Caco-2 (cell line): ENCODE data around the gene SLC19A3. TPM values are rescaled to one million over a fixed set of nuclear protein-coding genes. Genes with fewer than 3 reads are reported as not detected.
A peak's percentile ranks its signal among the peaks of the same experiment; 100 is the strongest.
"Not testable (repeated sequence)": the region's sequence is repeated elsewhere in the genome, so short reads cannot be mapped to it uniquely, and the experiment has no call there.

Source experiments
- BruUV-seq: library from RNA; stranded (reverse); fragments of 400-500 nt; replicated peaks from 2 replicates; lab custom pipeline; 2021; lab: Mats Ljungman, UMichigan
- CTCF ChIA-PET: fragments of 300-600 bp; sonication (Branson Sonifier 250); formaldehyde crosslinking; loops from one replicate; lab custom pipeline; 2022; ENCODE audit warnings: antibody characterized with exemption; lab: Charles Lee
- POLR2A ChIA-PET: fragments of 300-600 bp; sonication (Branson Sonifier 250); formaldehyde crosslinking; loops from one replicate; lab custom pipeline; 2022; ENCODE audit warnings: antibody characterized with exemption; lab: Charles Lee
- DNase-seq, 2 experiments: peaks; one replicate each; pipeline versions ENCODE4 v3.0.0 to v3.0.0-alpha.2; 2020 to 2022
- H3K27me3 ChIP-seq: replicated peaks from 2 replicates; pipeline ENCODE4 v1.6.0; 2011; ENCODE audit warnings: low read length; ENCODE audit not compliant: control insufficient read depth, insufficient read depth
- H3K36me3 ChIP-seq: 2 replicates; pipeline ENCODE4 v1.5.1; 2011; ENCODE audit warnings: low read length; ENCODE audit not compliant: control insufficient read depth, insufficient read depth
- H3K4me1 ChIP-seq: fragments of 250-450 bp; sonication (Bioruptor Pico); 2 replicates; pipeline ENCODE4 v1.5.1; 2020; ENCODE audit warnings: mild to moderate bottlenecking
- H3K4me3 ChIP-seq: 2 replicates; pipeline ENCODE4 v1.5.1; 2011; ENCODE audit warnings: low read depth, mild to moderate bottlenecking, control low read depth, low read length
- H3K9me3 ChIP-seq: fragments of 250-450 bp; sonication (Bioruptor Pico); 2 replicates; pipeline ENCODE4 v1.5.1; 2020; ENCODE audit warnings: mild to moderate bottlenecking, moderate library complexity
- H3K27ac Mint-ChIP-seq: one replicate; pipeline ENCODE4 v1.8.0; 2022; ENCODE audit warnings: mixed read lengths; ENCODE audit not compliant: unreplicated experiment
- H3K27me3 Mint-ChIP-seq: one replicate; pipeline ENCODE4 v1.8.0; 2022; ENCODE audit warnings: mixed read lengths; ENCODE audit not compliant: insufficient read depth, unreplicated experiment
- H3K36me3 Mint-ChIP-seq: one replicate; pipeline ENCODE4 v1.8.0; 2022; ENCODE audit warnings: mild to moderate bottlenecking, mixed read lengths; ENCODE audit not compliant: insufficient read depth, unreplicated experiment
- H3K4me1 Mint-ChIP-seq: one replicate; pipeline ENCODE4 v1.8.0; 2022; ENCODE audit warnings: low read depth, mixed read lengths; ENCODE audit not compliant: unreplicated experiment
- H3K4me3 Mint-ChIP-seq: one replicate; pipeline ENCODE4 v1.8.0; 2022; ENCODE audit warnings: mild to moderate bottlenecking, moderate library complexity, mixed read lengths; ENCODE audit not compliant: unreplicated experiment
- H3K9me3 Mint-ChIP-seq: one replicate; pipeline ENCODE4 v1.8.0; 2022; ENCODE audit warnings: mixed read lengths; ENCODE audit not compliant: unreplicated experiment
- intact Hi-C: fragments of 100-400 bp; cut with micrococcal nuclease; formaldehyde crosslinking; loops from one replicate; pipeline ENCODE4 v1.10.0; 2022; ENCODE audit not compliant: unreplicated experiment
- total RNA-seq: library from RNA; stranded (reverse); gene quantifications from 2 replicates; pipeline ENCODE4 v1.2.3, GENCODE V29; 2022
- TF ChIP-seq, protein P1 (sequence below), 2 experiments: fragments of 200-600 bp in 1 of 2; IDR thresholded peaks; 1 replicate in 1 of 2; 2 replicates in 1 of 2; pipeline versions ENCODE4 v1.5.1 to v1.8.0; 2011 to 2022; ENCODE audit warnings: antibody characterized with exemption in 1 of 2, control low read depth in 1 of 2, inconsistent platforms in 1 of 2, low read depth in 1 of 2, low read length in 1 of 2, mild to moderate bottlenecking in 1 of 2, moderate library complexity in 1 of 2; ENCODE audit not compliant: insufficient read depth in 1 of 2, severe bottlenecking in 1 of 2, unreplicated experiment in 1 of 2

The SLC19A3 gene
- total RNA-seq, 1 experiment from 2014 or later, result 98.5 TPM

GRCh38 chr2:227748079-227748478, 30.3 kb upstream of the SLC19A3 start:
- no peaks in the 10 kb centered on the region for H3K27me3 ChIP-seq
- H3K9me3 ChIP-seq, result no peaks in the 10 kb centered on the region
- no peaks in the 10 kb centered on the region for H3K4me1 ChIP-seq
- no peak overlapping the region for H3K4me3 ChIP-seq
- H3K36me3 ChIP-seq, result no peaks in the 10 kb centered on the region
- no peak overlapping the region for H3K27ac Mint-ChIP-seq
- intact Hi-C loops, result no loop called here
- ChIA-PET POLR2A (no interaction called here), CTCF (no interaction called here)
- no peaks in the 10 kb centered on the region for H3K27me3 Mint-ChIP-seq
- peaks cover 7% of the 10 kb centered on the region for H3K4me1 Mint-ChIP-seq
- no TSS peak for BruUV-seq
- peaks cover 6% of the 10 kb centered on the region for H3K36me3 Mint-ChIP-seq
- no peaks in the 10 kb centered on the region for H3K9me3 Mint-ChIP-seq
- peak in 1 of 2 experiments; percentile 37 for DNase-seq
- TF ChIP-seq, protein P1, sequence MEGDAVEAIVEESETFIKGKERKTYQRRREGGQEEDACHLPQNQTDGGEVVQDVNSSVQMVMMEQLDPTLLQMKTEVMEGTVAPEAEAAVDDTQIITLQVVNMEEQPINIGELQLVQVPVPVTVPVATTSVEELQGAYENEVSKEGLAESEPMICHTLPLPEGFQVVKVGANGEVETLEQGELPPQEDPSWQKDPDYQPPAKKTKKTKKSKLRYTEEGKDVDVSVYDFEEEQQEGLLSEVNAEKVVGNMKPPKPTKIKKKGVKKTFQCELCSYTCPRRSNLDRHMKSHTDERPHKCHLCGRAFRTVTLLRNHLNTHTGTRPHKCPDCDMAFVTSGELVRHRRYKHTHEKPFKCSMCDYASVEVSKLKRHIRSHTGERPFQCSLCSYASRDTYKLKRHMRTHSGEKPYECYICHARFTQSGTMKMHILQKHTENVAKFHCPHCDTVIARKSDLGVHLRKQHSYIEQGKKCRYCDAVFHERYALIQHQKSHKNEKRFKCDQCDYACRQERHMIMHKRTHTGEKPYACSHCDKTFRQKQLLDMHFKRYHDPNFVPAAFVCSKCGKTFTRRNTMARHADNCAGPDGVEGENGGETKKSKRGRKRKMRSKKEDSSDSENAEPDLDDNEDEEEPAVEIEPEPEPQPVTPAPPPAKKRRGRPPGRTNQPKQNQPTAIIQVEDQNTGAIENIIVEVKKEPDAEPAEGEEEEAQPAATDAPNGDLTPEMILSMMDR (IDR thresholded peaks at IDR 0.05; ENCODE audit: insufficient read depth in 1 of 2, low read depth in 1 of 2, low read length in 1 of 2, severe bottlenecking in 1 of 2, unreplicated experiment in 1 of 2), result peak; percentile 18 to 28
- H3K4me3 Mint-ChIP-seq, result no peak overlapping the region

DNA sequence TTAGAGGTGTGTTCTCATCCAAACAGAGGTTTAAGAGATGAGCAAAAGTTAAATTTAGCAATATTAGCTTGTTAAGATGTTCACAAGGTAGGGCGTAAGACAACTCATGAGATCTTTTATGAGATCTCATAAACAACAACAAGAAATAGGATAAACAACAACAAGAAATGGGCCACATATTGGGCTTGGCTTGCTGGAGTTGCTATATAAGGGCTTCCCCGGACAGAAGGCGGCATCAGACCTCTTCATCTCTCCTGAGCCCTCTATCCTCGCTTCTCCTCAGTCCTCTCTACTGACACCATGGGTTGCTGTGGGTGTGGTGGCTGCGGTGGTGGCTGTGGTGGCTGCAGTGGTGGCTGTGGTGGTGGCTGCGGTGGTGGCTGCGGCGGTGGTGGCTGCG, 27.8 kb upstream of the SLC19A3 start, which contains the start of gene SCYGR8:
TSS of gene SCYGR8 (plus strand) at position 301 of the 400 bp plus-strand sequence. CDS start at position 301, 0 bp downstream.
- TF ChIP-seq, protein P1 (IDR thresholded peaks at IDR 0.05; ENCODE audit: insufficient read depth in 1 of 2, low read depth in 1 of 2, low read length in 1 of 2, severe bottlenecking in 1 of 2, unreplicated experiment in 1 of 2), result no peak
- Mint-ChIP-seq H3K4me1 (peaks cover 7% of the 10 kb centered on the region), H3K27me3 (no peaks in the 10 kb centered on the region), H3K9me3 (no peaks in the 10 kb centered on the region), H3K4me3 (no peak within 1 kb of the TSS), H3K36me3 (peaks cover 6% of the 10 kb centered on the region), H3K27ac (no peak within 1 kb of the TSS)
- DNase-seq, result no peak
- Histone ChIP-seq H3K4me3 (no peak within 1 kb of the TSS), H3K27me3 (no peaks in the 10 kb centered on the region), H3K36me3 (no peaks in the 10 kb centered on the region), H3K4me1 (no peaks in the 10 kb centered on the region), H3K9me3 (no peaks in the 10 kb centered on the region)
- CTCF ChIA-PET, result no interaction called here
- intact Hi-C loops, result no loop called here
- BruUV-seq, result no TSS peak
- POLR2A ChIA-PET, result no interaction called here

DNA sequence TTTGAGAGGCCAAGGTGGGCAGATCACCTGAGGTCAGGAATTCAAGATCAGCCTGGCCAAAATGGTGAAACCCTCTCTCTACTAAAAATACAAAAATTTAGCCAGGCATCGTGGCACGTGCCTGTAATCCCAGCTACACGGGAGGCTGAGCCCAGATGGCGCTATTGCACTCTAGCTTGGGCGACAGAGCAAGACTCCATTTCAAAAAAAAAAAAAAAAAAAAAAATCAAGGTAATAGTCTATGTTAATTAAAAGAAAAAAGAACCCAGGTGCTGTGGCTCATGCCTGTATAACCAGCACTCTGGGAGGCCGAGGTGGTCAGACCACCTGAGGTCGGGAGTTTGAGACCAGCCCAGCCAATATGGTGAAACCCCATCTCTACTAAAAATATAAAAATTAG, 22.9 kb upstream of the SLC19A3 start:
- H3K9me3 ChIP-seq, H3K4me1 Mint-ChIP-seq, H3K27me3 Mint-ChIP-seq, H3K27me3 ChIP-seq, H3K4me3 Mint-ChIP-seq, POLR2A ChIA-PET, H3K36me3 Mint-ChIP-seq, H3K4me1 ChIP-seq, H3K36me3 ChIP-seq, H3K9me3 Mint-ChIP-seq, H3K27ac Mint-ChIP-seq, BruUV-seq, intact Hi-C loops, H3K4me3 ChIP-seq: not testable (repeated sequence)
- DNase-seq, result peak in 1 of 2 experiments; percentile 23
- CTCF ChIA-PET, result interaction anchor here (1.1 kb wide), 1 partner anchor 21 kb away, joined by 6 read pairs; no protein-coding TSS in a partner anchor
